ENCODE results near the gene LHFPL2.

The LHFPL2 gene

GRCh38 chr5:78642701-78643100 is 5.9 kb downstream of the LHFPL2 start:
- no peak for DNase-seq (ENCODE audit: low read depth in 2 of 3, low spot score in 1 of 3)

DNA sequence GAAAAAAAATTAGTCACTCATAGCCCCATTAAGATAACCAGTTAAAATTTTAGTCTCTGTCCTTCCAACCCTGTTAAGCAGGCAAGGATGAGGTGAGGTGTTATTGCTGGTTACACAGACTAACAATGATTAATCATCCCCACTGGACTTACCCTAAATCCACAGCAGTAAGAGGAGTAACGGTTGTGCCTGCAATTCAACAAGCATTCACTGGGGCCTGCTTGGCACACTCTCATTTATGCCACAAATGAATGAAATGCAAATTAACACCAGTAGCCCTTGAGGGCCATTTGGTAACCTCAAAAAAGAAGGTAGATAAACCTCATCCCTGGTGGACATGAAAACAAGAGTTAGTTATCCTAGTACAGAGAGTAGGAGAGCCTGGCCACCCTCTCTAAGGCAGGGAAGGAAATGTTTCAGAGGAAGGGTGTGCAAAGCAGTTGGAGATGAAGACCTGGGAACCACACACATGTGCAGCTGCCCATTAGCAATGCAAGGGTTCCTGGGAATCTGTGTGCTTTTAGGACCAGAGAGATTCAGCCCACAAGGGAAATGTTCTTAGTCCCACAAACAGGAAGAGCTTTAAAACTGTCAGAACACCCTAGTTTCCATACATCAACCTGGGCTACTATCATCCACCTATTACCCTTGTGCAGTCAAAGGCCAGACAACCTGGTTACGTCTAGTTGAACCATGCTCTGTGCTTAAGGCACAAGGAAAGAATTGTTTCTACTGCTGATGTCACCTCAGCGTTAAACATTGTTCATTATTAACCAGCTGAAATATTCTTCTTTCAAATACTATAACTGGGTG is 7.7 kb downstream of the LHFPL2 start:
- DNase-seq (ENCODE audit: low read depth in 2 of 3, low spot score in 1 of 3): no peak

- no peak for DNase-seq (ENCODE audit: low read depth in 2 of 3, low spot score in 1 of 3)
Measured at GRCh38 chr5:78639791-78640190, 8.8 kb downstream of the LHFPL2 start.

DNA sequence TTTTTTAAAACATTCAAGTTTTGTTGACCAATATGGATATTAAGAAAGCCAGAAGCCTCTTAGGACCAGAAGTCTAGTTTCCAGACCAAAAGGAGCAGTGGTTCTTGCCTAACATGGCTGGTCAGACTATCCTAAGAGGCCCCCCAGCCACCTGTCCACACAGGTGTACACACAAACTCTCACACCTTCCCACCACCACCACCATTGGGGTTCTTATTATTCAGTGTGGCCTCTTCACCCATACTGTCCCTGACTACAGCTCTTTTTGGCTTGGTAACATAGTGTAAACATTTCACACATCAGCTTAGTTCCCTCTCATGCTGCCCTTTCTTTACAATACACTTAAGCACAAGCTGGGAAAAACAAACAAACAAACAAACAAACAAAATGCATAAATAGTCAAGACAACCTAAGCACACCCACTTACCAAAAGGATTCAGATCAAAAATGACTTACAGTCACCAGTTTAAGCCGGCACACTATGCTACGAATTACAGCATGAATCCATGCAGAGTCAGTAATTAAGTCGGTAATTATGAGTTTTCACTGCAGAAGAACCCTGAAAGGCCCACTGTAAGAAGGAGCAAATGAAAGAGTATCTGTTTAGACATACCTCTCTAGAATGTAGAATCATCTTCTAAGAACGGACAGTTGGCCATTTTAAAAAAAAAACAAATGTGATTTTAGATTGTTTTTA is 9.5 kb downstream of the LHFPL2 start:
- no peak for DNase-seq (ENCODE audit: low read depth in 2 of 3, low spot score in 1 of 3)

GRCh38 chr5:78638423-78638822 is 10.1 kb downstream of the LHFPL2 start:
- no peak for DNase-seq (ENCODE audit: low read depth in 2 of 3, low spot score in 1 of 3)

GRCh38 chr5:78637468-78637867 is 11.1 kb downstream of the LHFPL2 start:
- DNase-seq (ENCODE audit: low read depth in 2 of 3, low spot score in 1 of 3): no peak

- DNase-seq (ENCODE audit: low read depth in 2 of 3, low spot score in 1 of 3): no peak
Measured at GRCh38 chr5:78636682-78637081, 11.9 kb downstream of the LHFPL2 start.

GRCh38 chr5:78634634-78635033 is 13.9 kb downstream of the LHFPL2 start:
- no peak for DNase-seq (ENCODE audit: low read depth in 2 of 3, low spot score in 1 of 3)

DNA sequence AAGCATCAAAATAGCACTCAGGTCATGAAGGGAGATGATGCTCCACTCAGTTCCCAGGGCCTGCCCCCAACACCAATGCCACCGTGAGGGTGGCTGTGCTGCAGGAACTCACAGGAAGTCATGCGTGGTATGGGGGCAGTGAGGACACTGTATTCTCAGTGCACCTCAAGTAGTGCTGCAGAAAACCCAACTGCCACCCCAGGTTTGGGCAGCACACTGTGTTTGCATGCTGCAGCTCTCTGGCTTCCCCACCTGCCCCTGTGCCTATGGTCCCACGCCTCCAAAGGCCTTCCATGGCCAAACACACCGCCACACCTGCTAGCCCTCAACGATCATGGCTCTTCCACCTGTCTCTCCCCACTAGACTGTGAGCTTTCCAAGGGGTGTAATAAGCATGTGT is 14.3 kb downstream of the LHFPL2 start:
- no peak for DNase-seq (ENCODE audit: low read depth in 2 of 3, low spot score in 1 of 3)

DNA sequence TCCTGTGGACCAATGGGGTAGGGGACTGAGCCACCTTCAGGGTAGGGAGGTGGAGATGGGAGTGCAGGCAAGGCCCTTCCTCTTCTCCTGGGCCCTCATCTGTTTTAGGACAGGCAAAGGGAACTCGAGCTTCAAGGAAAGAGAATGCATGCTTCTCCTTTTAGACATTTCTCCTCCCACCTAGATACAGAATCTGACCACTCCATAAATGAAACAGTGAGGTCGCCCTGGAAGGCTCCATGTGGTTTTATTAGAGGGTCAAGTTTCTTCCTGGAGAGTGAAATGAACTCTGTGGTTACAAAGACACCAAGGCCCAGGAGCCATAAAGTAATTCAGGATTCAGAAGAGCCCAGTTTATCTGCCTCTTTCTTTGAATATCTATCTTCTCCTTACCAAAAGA is 14.9 kb downstream of the LHFPL2 start:
- no peak for DNase-seq (ENCODE audit: low read depth in 2 of 3, low spot score in 1 of 3)

GRCh38 chr5:78632467-78632866 is 16.1 kb downstream of the LHFPL2 start:
- DNase-seq (ENCODE audit: low read depth in 2 of 3, low spot score in 1 of 3): no peak

- no peak for DNase-seq (ENCODE audit: low read depth in 2 of 3, low spot score in 1 of 3)
Measured at GRCh38 chr5:78631931-78632330, 16.6 kb downstream of the LHFPL2 start.

DNA sequence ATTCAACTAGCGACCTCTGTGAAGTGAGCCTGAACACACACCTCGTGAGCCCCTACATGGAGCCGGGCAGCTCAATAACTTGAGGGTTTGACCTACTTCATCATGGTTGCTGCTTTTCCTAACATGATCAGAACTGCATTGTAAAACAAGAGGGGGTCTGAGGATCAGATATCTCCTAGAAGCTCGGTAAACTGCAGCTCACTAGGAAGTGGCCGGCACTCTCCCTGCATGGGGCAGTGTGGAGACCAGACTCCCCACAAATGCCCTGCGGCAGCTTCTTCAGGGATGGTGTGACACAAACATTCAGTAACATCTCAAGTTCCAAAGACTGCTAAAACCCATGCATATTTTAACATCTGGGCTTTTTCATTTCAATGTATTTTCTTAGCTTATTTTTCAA is 18.5 kb downstream of the LHFPL2 start:
- DNase-seq (ENCODE audit: low read depth in 2 of 3, low spot score in 1 of 3): no peak

- no peak for DNase-seq (ENCODE audit: low read depth in 2 of 3, low spot score in 1 of 3)
Measured at GRCh38 chr5:78629624-78630023, 18.9 kb downstream of the LHFPL2 start.

DNA sequence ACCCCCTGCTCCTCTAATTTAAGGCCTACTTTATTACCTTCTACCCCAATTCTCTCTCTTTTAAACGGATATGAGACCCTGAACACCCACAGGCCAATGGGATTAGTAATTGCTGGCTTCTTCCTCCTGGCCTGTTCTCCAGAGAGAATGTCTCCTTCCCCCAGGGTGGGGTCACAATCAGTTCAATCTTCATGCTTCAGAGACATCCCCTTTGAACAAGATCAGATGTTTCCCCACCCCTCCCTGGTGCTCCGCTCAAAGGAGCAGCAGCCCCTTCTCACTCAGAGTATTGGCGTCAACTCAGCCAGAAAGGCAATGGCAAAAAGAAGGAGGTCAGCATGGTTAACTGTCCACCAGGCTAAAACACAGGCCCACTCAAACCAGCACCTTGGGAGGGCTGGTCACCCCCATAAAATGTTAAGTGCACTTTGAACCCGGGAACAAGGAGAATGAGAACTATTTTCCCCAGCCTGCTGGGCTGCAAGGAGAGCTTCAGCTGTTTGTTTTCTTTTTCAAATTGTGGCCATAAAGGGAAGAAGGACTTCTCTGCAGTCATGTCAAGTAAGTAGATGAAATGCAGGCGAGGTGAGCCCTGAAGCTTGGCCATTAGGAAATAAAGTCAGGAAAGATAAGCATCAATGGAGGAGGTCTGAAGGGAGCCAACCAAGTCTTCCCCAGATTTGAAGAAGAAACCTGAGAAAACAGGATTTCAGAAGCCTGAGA is 20.1 kb downstream of the LHFPL2 start:
- DNase-seq (ENCODE audit: low read depth in 2 of 3, low spot score in 1 of 3): no peak

DNA sequence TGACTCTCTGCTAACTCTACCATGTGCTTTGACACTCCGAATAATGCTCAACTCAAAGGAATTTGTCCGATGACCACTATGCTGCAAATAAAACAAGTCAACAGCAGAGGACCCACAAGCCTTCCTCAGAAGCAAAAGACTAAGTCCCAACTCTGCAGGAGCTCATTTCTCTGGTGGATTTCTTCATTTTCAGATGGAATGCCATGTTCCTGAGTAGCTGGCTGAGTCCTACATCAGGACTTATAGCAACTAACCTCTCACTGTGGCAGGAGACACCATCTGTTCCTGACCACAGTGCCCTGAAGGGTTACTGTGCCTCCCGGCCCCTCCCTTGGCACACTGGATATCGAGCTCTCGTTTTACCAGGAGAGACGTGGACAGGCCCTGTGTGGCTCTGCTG is 20.8 kb downstream of the LHFPL2 start:
- no peak for DNase-seq (ENCODE audit: low read depth in 2 of 3, low spot score in 1 of 3)

DNA sequence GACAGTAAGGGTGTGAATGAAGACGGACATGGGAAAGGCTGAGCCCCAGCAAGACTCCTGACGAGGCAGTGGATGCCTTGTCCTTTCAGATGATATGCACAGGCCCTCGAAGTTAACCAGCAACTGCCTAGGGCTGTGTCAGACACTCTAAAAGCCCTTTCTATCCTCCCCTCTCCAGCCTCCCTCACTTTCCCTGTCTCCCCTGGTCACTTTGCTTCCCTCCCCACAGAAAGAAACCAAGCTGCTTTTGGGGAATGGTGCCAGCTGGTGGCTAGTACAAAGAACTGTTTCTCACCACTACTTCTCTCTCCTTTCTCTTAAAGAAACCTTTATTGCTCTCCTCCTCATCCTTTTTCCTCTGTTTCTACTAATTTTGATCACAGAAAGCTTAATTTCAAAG is 21.4 kb downstream of the LHFPL2 start:
- DNase-seq (ENCODE audit: low read depth in 2 of 3, low spot score in 1 of 3): no peak

DNA sequence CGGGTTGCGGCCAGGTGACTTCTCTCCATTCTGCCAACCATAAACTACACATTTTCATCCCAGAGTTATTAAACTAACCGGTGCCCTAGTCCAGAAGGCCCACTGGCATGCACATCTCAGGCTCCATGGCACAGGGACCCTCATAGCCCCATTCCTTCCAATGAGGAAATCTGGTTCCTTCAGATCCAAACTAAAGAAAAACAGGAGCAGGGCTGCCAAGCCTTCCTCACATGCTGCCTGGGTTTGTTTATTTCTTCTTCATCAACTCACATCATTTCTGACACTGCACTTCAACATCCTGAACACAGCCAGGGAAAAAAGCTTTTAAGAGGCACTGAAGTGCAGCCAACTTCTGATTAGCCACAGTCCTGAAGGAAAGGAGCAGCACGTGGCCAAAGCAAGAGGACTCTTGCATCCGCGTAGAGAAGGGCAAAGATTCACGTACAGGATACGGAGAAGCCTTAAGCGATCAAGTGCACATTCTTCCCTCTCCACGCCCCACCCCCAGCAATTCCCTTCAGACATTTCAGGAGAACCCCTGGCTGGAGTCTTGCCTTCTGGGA is 22.5 kb downstream of the LHFPL2 start:
- no peak for DNase-seq (ENCODE audit: low read depth in 2 of 3, low spot score in 1 of 3)

DNA sequence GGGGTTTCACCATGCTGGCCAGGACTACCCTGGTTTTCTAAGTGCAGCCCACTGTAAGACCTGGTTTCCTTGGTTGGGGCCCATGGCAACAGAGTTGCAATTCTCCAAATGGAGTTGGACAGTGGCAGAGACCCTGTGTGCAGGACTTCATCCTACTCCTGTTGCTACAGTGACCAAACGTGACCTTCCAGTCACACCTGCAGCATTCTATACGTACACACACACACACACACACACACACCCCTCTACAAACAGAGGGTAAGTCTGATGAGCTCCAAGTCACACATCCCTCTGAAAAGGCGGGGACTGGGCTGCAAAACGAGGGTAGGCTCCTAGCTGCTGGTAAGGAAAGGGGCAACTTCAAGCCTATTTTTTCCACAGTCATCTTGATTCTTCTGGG is 23.6 kb downstream of the LHFPL2 start:
- no peak for DNase-seq (ENCODE audit: low read depth in 2 of 3, low spot score in 1 of 3)

DNA sequence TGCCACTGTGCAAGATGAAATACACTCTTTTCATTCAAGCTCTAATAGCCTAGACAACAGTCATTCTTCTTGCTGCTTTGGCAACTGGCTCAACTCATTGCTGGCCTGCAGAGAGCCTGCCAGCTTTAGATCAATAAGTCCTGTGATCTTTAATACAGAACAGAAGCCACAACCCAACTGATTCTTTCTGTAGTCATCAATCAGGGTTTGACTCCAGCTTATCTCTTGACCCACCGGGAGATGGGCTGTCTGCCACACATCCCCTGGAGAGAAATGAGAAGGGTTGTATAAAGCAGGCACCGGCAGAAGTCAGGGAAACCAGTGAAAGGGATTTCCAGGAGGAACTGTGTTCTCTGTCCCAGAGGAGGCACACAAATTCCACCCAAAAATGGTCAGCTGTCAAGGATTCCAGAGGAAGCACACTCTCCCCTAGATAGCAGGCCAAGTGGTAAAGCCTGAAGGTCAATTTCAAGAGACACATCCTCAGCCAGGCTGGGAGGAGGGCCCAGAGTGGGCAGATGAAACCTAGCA is 24.5 kb downstream of the LHFPL2 start:
- DNase-seq (ENCODE audit: low read depth in 2 of 3, low spot score in 1 of 3): no peak

DNA sequence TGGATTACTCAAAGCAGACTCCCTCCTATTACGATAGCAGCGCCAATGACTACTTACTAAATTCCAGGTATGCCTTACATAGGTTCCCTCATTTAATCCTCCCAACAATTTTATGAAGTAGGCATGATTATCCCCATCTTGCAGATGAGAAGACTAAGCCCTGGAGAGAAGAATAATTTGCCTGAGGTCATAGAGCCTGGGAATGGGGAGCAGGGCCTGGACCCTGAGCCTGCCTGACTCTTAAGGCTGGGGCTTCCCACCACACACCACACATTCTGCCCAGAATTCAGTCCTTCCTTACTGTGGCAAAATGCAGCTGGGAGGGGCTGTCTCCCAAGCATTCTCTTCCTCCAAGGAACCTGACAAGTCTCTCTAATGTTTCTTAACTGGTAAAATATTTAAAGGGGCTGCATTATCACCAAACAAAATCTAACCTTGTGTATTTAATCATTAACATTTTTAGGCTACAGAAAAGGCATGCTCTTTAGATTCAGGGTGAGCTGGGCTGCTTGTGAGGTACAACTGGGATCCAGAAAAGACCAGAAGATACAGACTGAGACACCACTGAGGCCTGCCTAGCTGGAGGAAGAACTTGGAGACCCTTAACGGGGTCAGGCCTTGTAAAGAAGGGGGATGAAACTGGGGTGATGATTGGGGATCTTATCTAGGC is 26.1 kb downstream of the LHFPL2 start:
- no peak for DNase-seq (ENCODE audit: low read depth in 2 of 3, low spot score in 1 of 3)
